Neuronal stem cell (in vitro differentiated cells): ENCODE measurements around the gene ANKS1B.

Source experiments
- DNase-seq: peaks from one replicate; pipeline ENCODE4 v3.0.0-alpha.2; 2013; ENCODE audit warnings: low spot score
- H2AFZ ChIP-seq: one replicate; pipeline ENCODE4 v1.6.1; 2013; ENCODE audit warnings: mild to moderate bottlenecking, low read length, inconsistent platforms
- H2AK5ac ChIP-seq: 2 replicates; pipeline ENCODE4 v1.6.1; 2013; ENCODE audit warnings: low read depth, mild to moderate bottlenecking, inconsistent platforms, low read length, moderate library complexity, mixed read lengths
- H2BK120ac ChIP-seq: 2 replicates; pipeline ENCODE4 v1.6.1; 2013; ENCODE audit warnings: low read depth, mild to moderate bottlenecking, inconsistent platforms, low read length, moderate library complexity, mixed read lengths
- H2BK12ac ChIP-seq: one replicate; pipeline ENCODE4 v1.6.1; 2013; ENCODE audit warnings: low read length, inconsistent platforms
- H2BK15ac ChIP-seq: 2 replicates; pipeline ENCODE4 v1.6.1; 2013; ENCODE audit warnings: mild to moderate bottlenecking, low read length, inconsistent platforms, mixed read lengths
- H2BK5ac ChIP-seq: one replicate; pipeline ENCODE4 v1.6.1; 2013; ENCODE audit warnings: inconsistent platforms, mild to moderate bottlenecking, low read length, moderate library complexity
- H3K14ac ChIP-seq: one replicate; pipeline ENCODE4 v1.6.1; 2013; ENCODE audit warnings: low read length, inconsistent platforms
- H3K18ac ChIP-seq: 2 replicates; pipeline ENCODE4 v1.6.1; 2013; ENCODE audit warnings: low read length, inconsistent platforms
- H3K23ac ChIP-seq: 2 replicates; pipeline ENCODE4 v1.6.1; 2013; ENCODE audit warnings: low read depth, mild to moderate bottlenecking, mixed read lengths, low read length, inconsistent platforms; ENCODE audit not compliant: poor library complexity
- H3K27ac ChIP-seq: replicated peaks from 3 replicates; pipeline ENCODE4 v1.5.1; 2013; ENCODE audit warnings: low read length, inconsistent platforms
- H3K27me3 ChIP-seq, 3 experiments: 2 replicates each; pipeline ENCODE4 v1.6.1; 2013; ENCODE audit warnings: low read length in 3 of 3, mild to moderate bottlenecking in 2 of 3, inconsistent platforms in 1 of 3, low read depth in 1 of 3, mixed read lengths in 1 of 3, moderate library complexity in 1 of 3; ENCODE audit not compliant: control insufficient read depth in 3 of 3, insufficient read depth in 3 of 3
- H3K36me3 ChIP-seq, 2 donors: replicated peaks in 1 of 2; 2 replicates each; pipeline ENCODE4 v1.6.1; 2013; ENCODE audit warnings: low read length in 2 of 2; ENCODE audit not compliant: control insufficient read depth in 2 of 2, insufficient read depth in 2 of 2
- H3K4ac ChIP-seq: 2 replicates; pipeline ENCODE4 v1.6.1; 2013; ENCODE audit warnings: inconsistent platforms, mild to moderate bottlenecking, low read length, moderate library complexity
- H3K4me1 ChIP-seq, 2 donors: 1 replicate in 1 of 2; 2 replicates in 1 of 2; pipeline ENCODE4 v1.6.1; 2013; ENCODE audit warnings: low read length in 2 of 2, low read depth in 1 of 2; ENCODE audit not compliant: control insufficient read depth in 2 of 2, insufficient read depth in 1 of 2
- H3K4me2 ChIP-seq: one replicate; pipeline ENCODE4 v1.6.1; 2013; ENCODE audit warnings: mild to moderate bottlenecking, low read length, inconsistent platforms; ENCODE audit not compliant: insufficient read depth, poor library complexity, severe bottlenecking
- H3K4me3 ChIP-seq, 2 donors: 2 replicates each; pipeline ENCODE4 v1.5.1; 2013; ENCODE audit warnings: low read length in 2 of 2, mild to moderate bottlenecking in 2 of 2, inconsistent platforms in 1 of 2, moderate library complexity in 1 of 2
- H3K79me1 ChIP-seq: one replicate; pipeline ENCODE4 v1.6.1; 2013; ENCODE audit warnings: low read depth, mild to moderate bottlenecking, inconsistent platforms, low read length, moderate library complexity
- H3K9ac ChIP-seq: one replicate; pipeline ENCODE4 v1.6.1; 2013; ENCODE audit warnings: mild to moderate bottlenecking, low read depth, low read length, inconsistent platforms; ENCODE audit not compliant: poor library complexity
- H3K9me3 ChIP-seq, 2 donors: replicated peaks in 1 of 2; 2 replicates each; pipeline versions ENCODE3 to v1.6.1; 2013; ENCODE audit warnings: low read length in 2 of 2, mild to moderate bottlenecking in 2 of 2, inconsistent platforms in 1 of 2, low read depth in 1 of 2, mixed read lengths in 1 of 2, moderate library complexity in 1 of 2; ENCODE audit not compliant: control insufficient read depth in 2 of 2, insufficient read depth in 1 of 2
- H4K8ac ChIP-seq: one replicate; pipeline ENCODE4 v1.6.1; 2013; ENCODE audit warnings: low read depth, mild to moderate bottlenecking, inconsistent platforms, low read length, moderate library complexity
- H4K91ac ChIP-seq: one replicate; pipeline ENCODE4 v1.6.1; 2013; ENCODE audit warnings: low read length, low read depth, mild to moderate bottlenecking, inconsistent platforms; ENCODE audit not compliant: poor library complexity
- WGBS, 2 donors: extraction: QIAGEN DNeasy Blood & Tissue Kit; methylation state at CpG; one replicate each; pipeline ENCODE4 v1.1.7; 2013; ENCODE audit warnings: missing lambda C conversion rate in 2 of 2, mixed read lengths in 1 of 2; ENCODE audit not compliant: insufficient read length in 2 of 2, insufficient replicate concordance in 1 of 2; ENCODE audit errors: extremely low coverage in 2 of 2; 5-methylcytosine and 5-hydroxymethylcytosine counted together

The ANKS1B gene

DNA sequence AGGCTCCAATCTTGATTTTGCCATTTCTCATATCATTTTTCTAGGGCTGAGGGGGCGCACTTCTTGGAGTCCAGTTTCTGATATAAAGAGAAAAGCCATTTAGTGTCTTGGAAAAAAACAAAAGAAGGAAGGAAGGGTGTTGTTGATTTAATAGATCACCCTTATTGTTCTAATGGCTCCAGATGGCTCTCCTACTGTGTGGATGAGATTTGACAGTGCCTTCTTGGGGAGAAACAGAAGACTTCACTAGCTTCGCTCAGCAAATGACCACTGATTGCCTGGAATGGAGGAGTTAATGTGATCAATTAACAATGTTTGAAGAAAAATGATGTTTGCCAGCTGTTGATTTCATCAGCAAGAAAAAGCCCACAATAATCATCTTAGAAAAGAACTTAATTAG is 1123.5 kb downstream of the ANKS1B start:
- H3K4me3 ChIP-seq: no peak overlapping the region
- no peaks in the 10 kb centered on the region for H3K27me3 ChIP-seq
- H3K79me1 ChIP-seq: no peaks in the 10 kb centered on the region
- H4K8ac ChIP-seq: no peak overlapping the region
- no peak overlapping the region for H3K27ac ChIP-seq
- H3K14ac ChIP-seq: no peak overlapping the region
- no peak overlapping the region for H3K23ac ChIP-seq
- no peak overlapping the region for H2BK5ac ChIP-seq
- H3K4me2 ChIP-seq: no peak overlapping the region
- no peak overlapping the region for H4K91ac ChIP-seq
- H2AK5ac ChIP-seq: no peak overlapping the region
- H3K9me3 ChIP-seq: no peaks in the 10 kb centered on the region
- no peak for DNase-seq
- H2BK15ac ChIP-seq: no peak overlapping the region
- H2AFZ ChIP-seq: no peak overlapping the region
- peaks cover 7 to 13% of the 10 kb centered on the region in 2 donors for H3K4me1 ChIP-seq
- no peak overlapping the region for H2BK120ac ChIP-seq
- no peak overlapping the region for H3K4ac ChIP-seq
- no CpG with 5 or more reads among the region's 2 CpGs for WGBS, 2 donors
- no peak overlapping the region for H2BK12ac ChIP-seq
- no peak overlapping the region for H3K18ac ChIP-seq
- H3K9ac ChIP-seq: no peak overlapping the region
- no peaks in the 10 kb centered on the region for H3K36me3 ChIP-seq

DNA sequence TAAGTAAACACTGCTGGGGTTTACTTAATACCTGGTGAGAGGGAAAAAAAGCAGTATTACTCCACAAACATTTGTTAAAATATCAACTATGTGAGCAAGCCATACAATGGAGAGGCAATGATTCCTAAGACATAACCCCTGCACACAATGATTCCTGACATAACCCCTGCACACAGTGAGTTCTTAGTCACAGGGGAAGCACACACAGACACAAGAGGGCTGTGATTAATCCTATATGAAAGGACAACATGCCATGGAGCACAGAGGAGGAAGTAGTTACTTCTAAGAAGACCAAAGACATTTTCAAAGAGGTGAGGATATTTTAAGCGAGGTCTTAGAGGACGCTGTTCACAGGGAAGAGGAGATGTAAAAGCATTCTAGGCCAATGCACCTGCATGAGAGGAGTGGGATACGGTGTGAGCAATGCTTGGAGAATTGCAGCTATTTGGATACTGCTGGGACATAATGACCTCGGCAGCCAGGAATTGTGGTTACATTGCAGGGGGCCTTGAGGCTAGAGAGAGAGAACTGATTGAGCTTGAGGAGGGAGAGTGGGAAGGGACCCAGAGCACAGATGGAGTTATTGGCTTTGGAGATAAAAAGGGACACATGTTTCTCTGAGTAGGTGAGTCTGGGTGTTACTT is 1127.7 kb downstream of the ANKS1B start:
- DNase-seq: peak; percentile 24
- Histone ChIP-seq H3K14ac (no peak overlapping the region), H3K36me3 (no peaks in the 10 kb centered on the region), H2BK12ac (no peak overlapping the region), H3K18ac (peak overlapping the region; percentile 24), H3K79me1 (no peaks in the 10 kb centered on the region), H2BK120ac (no peak overlapping the region), H2AK5ac (no peak overlapping the region), H2AFZ (no peak overlapping the region), H3K4me1 (peaks cover 5 to 12% of the 10 kb centered on the region in 2 donors), H3K9ac (no peak overlapping the region), H3K27me3 (no peaks in the 10 kb centered on the region), H2BK15ac (no peak overlapping the region), H3K27ac (peak overlapping the region; percentile 17), H4K8ac (no peak overlapping the region), H3K23ac (no peak overlapping the region), H3K9me3 (no peaks in the 10 kb centered on the region), H2BK5ac (no peak overlapping the region), H3K4me3 (no peak overlapping the region), H3K4me2 (no peak overlapping the region), H3K4ac (no peak overlapping the region), H4K91ac (no peak overlapping the region)
- no CpG with 5 or more reads among the region's 4 CpGs for WGBS, 2 donors

DNA sequence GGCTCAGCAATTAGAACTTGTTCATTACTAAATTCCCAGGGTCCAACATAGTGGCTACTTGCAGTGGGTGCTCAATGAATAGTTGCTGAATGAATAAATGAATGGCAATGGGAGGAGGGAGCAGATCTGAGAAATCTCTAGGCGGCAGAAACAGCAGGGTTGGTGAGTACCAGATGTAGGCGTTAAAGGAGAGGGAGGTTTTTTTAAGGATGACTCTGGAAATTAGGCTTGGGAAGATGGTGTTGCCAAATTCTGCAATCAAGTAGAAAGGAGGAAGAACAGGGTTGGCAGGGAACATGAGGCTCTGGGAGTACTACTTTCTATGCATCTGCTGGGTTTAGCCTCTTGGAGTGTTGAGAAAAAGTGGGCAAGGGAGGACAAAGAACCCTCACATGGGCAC is 1132.6 kb downstream of the ANKS1B start:
- Histone ChIP-seq H3K27ac (no peak overlapping the region), H3K18ac (no peak overlapping the region), H2BK120ac (no peak overlapping the region), H3K4me3 (no peak overlapping the region), H2AFZ (no peak overlapping the region), H2BK5ac (no peak overlapping the region), H3K9me3 (no peaks in the 10 kb centered on the region), H4K91ac (no peak overlapping the region), H3K14ac (no peak overlapping the region), H3K4ac (no peak overlapping the region), H4K8ac (no peak overlapping the region), H2AK5ac (no peak overlapping the region), H3K9ac (no peak overlapping the region), H3K4me1 (peaks cover 2 to 5% of the 10 kb centered on the region in 2 donors), H3K4me2 (no peak overlapping the region), H3K36me3 (no peaks in the 10 kb centered on the region), H2BK15ac (no peak overlapping the region), H2BK12ac (no peak overlapping the region), H3K27me3 (no peaks in the 10 kb centered on the region), H3K23ac (no peak overlapping the region), H3K79me1 (no peaks in the 10 kb centered on the region)
- no CpG with 5 or more reads among the region's 2 CpGs for WGBS, 2 donors
- DNase-seq: no peak

DNA sequence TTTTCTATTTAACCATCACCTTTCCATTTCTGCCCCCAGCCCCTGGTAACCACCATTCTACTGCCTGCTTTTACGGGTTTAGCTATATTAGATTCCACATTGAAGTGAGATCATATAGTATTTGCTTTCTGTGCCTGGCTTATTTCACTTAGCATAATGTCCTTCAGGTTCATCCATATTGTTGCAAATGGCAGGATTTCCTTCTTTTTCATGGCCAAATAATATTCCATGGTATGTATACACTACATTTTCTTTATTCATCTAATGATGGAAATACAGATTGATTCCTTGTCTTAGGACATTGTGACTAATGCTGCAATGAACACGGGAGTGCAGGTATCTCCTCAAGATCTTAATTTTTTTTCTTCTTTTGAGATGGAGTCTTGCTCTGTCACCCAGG is 1137.5 kb downstream of the ANKS1B start:
- Histone ChIP-seq H4K8ac (no peak overlapping the region), H3K18ac (no peak overlapping the region), H3K4ac (no peak overlapping the region), H3K36me3 (no peaks in the 10 kb centered on the region), H2BK120ac (no peak overlapping the region), H3K9me3 (no peaks in the 10 kb centered on the region), H2AK5ac (no peak overlapping the region), H3K9ac (no peak overlapping the region), H2BK12ac (no peak overlapping the region), H4K91ac (no peak overlapping the region), H3K27me3 (peaks cover 0 to 3% (median 0%) of the 10 kb centered on the region in 3 experiments), H2BK15ac (no peak overlapping the region), H3K27ac (no peak overlapping the region), H2AFZ (no peak overlapping the region), H3K4me3 (no peak overlapping the region), H3K14ac (no peak overlapping the region), H2BK5ac (no peak overlapping the region), H3K79me1 (no peaks in the 10 kb centered on the region), H3K4me1 (peaks cover 0 to 3% of the 10 kb centered on the region in 2 donors), H3K4me2 (no peak overlapping the region), H3K23ac (no peak overlapping the region)
- DNase-seq: no peak
- WGBS, 2 donors: no CpG with 5 or more reads among the region's 2 CpGs
